Liver (tissue), 2 donors: ENCODE results near the gene TNPO3.

Source experiments
- CTCF ChIP-seq: fragments of 150-350 bp; IDR thresholded peaks from 2 replicates; pipeline ENCODE4 v1.5.1; 2017; ENCODE audit warnings: improper control_type of control experiment, low read depth, low read length; ENCODE audit not compliant: missing input control
- ZBTB33 ChIP-seq: IDR thresholded peaks from 2 replicates; pipeline ENCODE4 v1.6.1; 2016; ENCODE audit warnings: antibody characterized with exemption
- donor health status: healthy.

- TF ChIP-seq CTCF (no peak), ZBTB33 (no peak)
Measured at GRCh38 chr7:129055861-129056464, 1.1 kb upstream of the TNPO3 start.
